ENCODE measurements around the gene NOL12.

- TF ChIP-seq, protein P1, sequence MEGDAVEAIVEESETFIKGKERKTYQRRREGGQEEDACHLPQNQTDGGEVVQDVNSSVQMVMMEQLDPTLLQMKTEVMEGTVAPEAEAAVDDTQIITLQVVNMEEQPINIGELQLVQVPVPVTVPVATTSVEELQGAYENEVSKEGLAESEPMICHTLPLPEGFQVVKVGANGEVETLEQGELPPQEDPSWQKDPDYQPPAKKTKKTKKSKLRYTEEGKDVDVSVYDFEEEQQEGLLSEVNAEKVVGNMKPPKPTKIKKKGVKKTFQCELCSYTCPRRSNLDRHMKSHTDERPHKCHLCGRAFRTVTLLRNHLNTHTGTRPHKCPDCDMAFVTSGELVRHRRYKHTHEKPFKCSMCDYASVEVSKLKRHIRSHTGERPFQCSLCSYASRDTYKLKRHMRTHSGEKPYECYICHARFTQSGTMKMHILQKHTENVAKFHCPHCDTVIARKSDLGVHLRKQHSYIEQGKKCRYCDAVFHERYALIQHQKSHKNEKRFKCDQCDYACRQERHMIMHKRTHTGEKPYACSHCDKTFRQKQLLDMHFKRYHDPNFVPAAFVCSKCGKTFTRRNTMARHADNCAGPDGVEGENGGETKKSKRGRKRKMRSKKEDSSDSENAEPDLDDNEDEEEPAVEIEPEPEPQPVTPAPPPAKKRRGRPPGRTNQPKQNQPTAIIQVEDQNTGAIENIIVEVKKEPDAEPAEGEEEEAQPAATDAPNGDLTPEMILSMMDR (IDR thresholded peaks at IDR 0.05; ENCODE audit: low read length), result no peak
- TF ChIP-seq EZH2 (optimal IDR thresholded peaks at IDR 0.05; ENCODE audit: low read depth, low read length), result no peak
Measured at GRCh38 chr22:37675930-37676735, 10.0 kb upstream of the NOL12 start.

Measured in MM.1S (cell line).